ENCODE measurements around the gene HES5.

Gene HES5

GRCh38 chr1:2528966-2529783 lies 888 bp downstream of the HES5 start:
- DNase-seq = peak in 1 of 2 donors; percentile 6

- no peak for DNase-seq
Observed at GRCh38 chr1:2528611-2528965, 1.5 kb downstream of the HES5 start.

- DNase-seq = no peak
Observed at GRCh38 chr1:2528016-2528415, 2.0 kb downstream of the HES5 start.

GRCh38 chr1:2527556-2527860 lies 2.6 kb downstream of the HES5 start:
- no peak for DNase-seq

- peak in 1 of 2 donors; percentile 56 for DNase-seq
Observed at GRCh38 chr1:2526824-2527555, 3.1 kb downstream of the HES5 start.

GRCh38 chr1:2525920-2526823 lies 3.9 kb downstream of the HES5 start, which contains the start of gene PANK4:
PANK4 (minus strand) TSS chr1:2526596; CDS start chr1:2526587, 9 bp downstream.
- peak; percentile 74 to 97 for DNase-seq

GRCh38 chr1:2525572-2525919 lies 4.5 kb downstream of the HES5 start:
- DNase-seq = no peak

GRCh38 chr1:2523891-2524609 lies 6.0 kb downstream of the HES5 start:
- DNase-seq = no peak

GRCh38 chr1:2523191-2523890 lies 6.7 kb downstream of the HES5 start:
- no peak for DNase-seq

- DNase-seq = no peak
Observed at GRCh38 chr1:2522230-2522629, 7.8 kb downstream of the HES5 start.

- no peak for DNase-seq
Observed at GRCh38 chr1:2520806-2521205, 9.3 kb downstream of the HES5 start.

GRCh38 chr1:2520206-2520605 lies 9.9 kb downstream of the HES5 start:
- no peak for DNase-seq

GRCh38 chr1:2519729-2520128 lies 10.3 kb downstream of the HES5 start:
- no peak for DNase-seq

GRCh38 chr1:2519029-2519685 lies 10.9 kb downstream of the HES5 start:
- no peak for DNase-seq

- DNase-seq = no peak
Observed at GRCh38 chr1:2518528-2518927, 11.5 kb downstream of the HES5 start.

- DNase-seq = no peak
Observed at GRCh38 chr1:2517966-2518365, 12.1 kb downstream of the HES5 start.

- DNase-seq = no peak
Observed at GRCh38 chr1:2516946-2517345, 13.1 kb downstream of the HES5 start.

GRCh38 chr1:2516124-2516523 lies 13.9 kb downstream of the HES5 start:
- DNase-seq = no peak

- DNase-seq = no peak
Observed at GRCh38 chr1:2515763-2516080, 14.3 kb downstream of the HES5 start.

GRCh38 chr1:2514863-2515762 lies 14.9 kb downstream of the HES5 start:
- DNase-seq = no peak
